B cell (primary cell): ENCODE measurements around the gene NTN4. TPM values are rescaled to one million over a fixed set of nuclear protein-coding genes. Genes with fewer than 3 reads are reported as not detected.

Experiments used
- ATAC-seq: fragments of 200-7000 bp; cut with Tn5 transposase; one replicate; pipeline ENCODE4 v1.10.0; 2021; ENCODE audit warnings: low read depth, mild to moderate bottlenecking, moderate number of reproducible peaks, moderate library complexity
- CTCF ChIA-PET: fragments of 350-600 bp; sonication (Branson Sonifier 250); formaldehyde crosslinking; loops from one replicate; lab custom pipeline; 2021; ENCODE audit warnings: antibody characterized with exemption, inconsistent platforms; lab: Charles Lee
- POLR2A ChIA-PET: fragments of 350-600 bp; sonication (Branson Sonifier 250); formaldehyde crosslinking; loops from one replicate; lab custom pipeline; 2021; ENCODE audit warnings: antibody characterized with exemption; lab: Charles Lee
- DNase-seq: peaks from one replicate; pipeline ENCODE4 v3.0.0; 2013
- H2AFZ ChIP-seq: 2 replicates; pipeline ENCODE4 v1.6.1; 2012; ENCODE audit warnings: mild to moderate bottlenecking, low read depth, low read length; ENCODE audit not compliant: insufficient read depth, poor library complexity, severe bottlenecking
- H3K27ac ChIP-seq, 2 donors: 1 replicate in 1 of 2; 2 replicates in 1 of 2; pipeline ENCODE4 v1.5.1; 2012 to 2013; ENCODE audit warnings: low read length in 2 of 2, mild to moderate bottlenecking in 2 of 2, moderate library complexity in 1 of 2
- H3K27me3 ChIP-seq, 4 experiments: fragments of 200-600 bp in 1 of 4; sonication (generic) in 1 of 4; replicated peaks in 1 of 4; 1 replicate in 2 of 4; 2 replicates in 2 of 4; pipeline versions ENCODE4 v1.6.1 to v1.7.0; 2013 to 2016; ENCODE audit warnings: low read length in 3 of 4, mild to moderate bottlenecking in 2 of 4, mixed read lengths in 1 of 4, moderate library complexity in 1 of 4; ENCODE audit not compliant: insufficient read depth in 4 of 4, control insufficient read depth in 3 of 4; ENCODE audit errors: control extremely low read depth in 1 of 4
- H3K36me3 ChIP-seq, 2 experiments: replicated peaks in 1 of 2; 1 replicate in 1 of 2; 2 replicates in 1 of 2; pipeline versions ENCODE4 v1.6.1 to v1.7.1; 2013; ENCODE audit warnings: low read length in 1 of 2; ENCODE audit not compliant: insufficient read depth in 2 of 2, control insufficient read depth in 1 of 2; ENCODE audit errors: control extremely low read depth in 1 of 2, extremely low read depth in 1 of 2
- H3K4me1 ChIP-seq, 2 donors: fragments of 200-600 bp in 1 of 2; sonication (generic) in 1 of 2; 1 replicate in 1 of 2; 2 replicates in 1 of 2; pipeline versions ENCODE4 v1.5.1 to v1.6.1; 2013 to 2017; ENCODE audit warnings: low read length in 2 of 2; ENCODE audit not compliant: control insufficient read depth in 2 of 2, insufficient read depth in 2 of 2
- H3K4me2 ChIP-seq: replicated peaks from 2 replicates; pipeline ENCODE3; 2012; ENCODE audit warnings: mild to moderate bottlenecking, low read depth, low read length; ENCODE audit not compliant: poor library complexity, severe bottlenecking
- H3K4me3 ChIP-seq, 5 experiments: fragments of 200-600 bp in 1 of 5; sonication (generic) in 1 of 5; 1 replicate in 3 of 5; 2 replicates in 2 of 5; pipeline versions ENCODE4 v1.5.1 to v1.7.0; 2011 to 2016; ENCODE audit warnings: low read length in 4 of 5, mild to moderate bottlenecking in 4 of 5, low read depth in 2 of 5, control low read depth in 1 of 5, moderate library complexity in 1 of 5; ENCODE audit not compliant: insufficient read depth in 1 of 5; ENCODE audit errors: control extremely low read depth in 1 of 5, extremely low read depth in 1 of 5
- H3K79me2 ChIP-seq: fragments of 200-600 bp; sonication (generic); one replicate; pipeline ENCODE4 v1.6.0; 2016; ENCODE audit warnings: low read length; ENCODE audit not compliant: control insufficient read depth, insufficient read depth
- H3K9ac ChIP-seq: fragments of 200-600 bp; sonication (generic); 2 replicates; pipeline ENCODE4 v1.6.1; 2017; ENCODE audit warnings: mild to moderate bottlenecking, low read length, moderate library complexity
- H3K9me3 ChIP-seq, 3 donors: one replicate each; pipeline versions ENCODE4 v1.6.1 to v1.7.1; 2013; ENCODE audit warnings: low read length in 2 of 3; ENCODE audit not compliant: control insufficient read depth in 2 of 3, insufficient read depth in 1 of 3; ENCODE audit errors: control extremely low read depth in 1 of 3
- H4K20me1 ChIP-seq: 2 replicates; pipeline ENCODE4 v1.6.0; 2012; ENCODE audit warnings: mild to moderate bottlenecking, low read length; ENCODE audit not compliant: insufficient read depth, control insufficient read depth, poor library complexity, severe bottlenecking
- H3K27ac Mint-ChIP-seq: one replicate; pipeline ENCODE4 v1.8.0; 2021; ENCODE audit warnings: mixed read lengths
- H3K27me3 Mint-ChIP-seq: one replicate; pipeline ENCODE4 v1.8.0; 2021; ENCODE audit warnings: mixed read lengths
- H3K4me1 Mint-ChIP-seq: one replicate; pipeline ENCODE4 v1.8.0; 2021; ENCODE audit warnings: mixed read lengths
- H3K4me3 Mint-ChIP-seq: one replicate; pipeline ENCODE4 v1.8.0; 2021; ENCODE audit warnings: mixed read lengths
- H3K9me3 Mint-ChIP-seq: one replicate; pipeline ENCODE4 v1.8.0; 2022; ENCODE audit warnings: mixed read lengths; ENCODE audit not compliant: insufficient read depth
- EZH2 ChIP-seq: IDR thresholded peaks from 2 replicates; pipeline ENCODE4 v1.6.1; 2012; ENCODE audit warnings: borderline replicate concordance, low read depth, mild to moderate bottlenecking, moderate library complexity, low read length; ENCODE audit not compliant: insufficient read depth, poor library complexity, severe bottlenecking
- WGBS: methylation state at CpG from one replicate; pipeline ENCODE4 v1.1.5; 2013; ENCODE audit warnings: missing lambda C conversion rate; ENCODE audit not compliant: insufficient coverage; 5-methylcytosine and 5-hydroxymethylcytosine counted together
- intact Hi-C: fragments of 100-400 bp; cut with micrococcal nuclease; formaldehyde crosslinking; loops from one replicate; pipeline ENCODE4 v1.10.0; 2022
- polyA plus RNA-seq: library from polyadenylated mRNA; depleted of rRNA; stranded (reverse); fragments of >200 nt; gene quantifications from 2 replicates; pipeline ENCODE4 v1.2.3, GENCODE V29; 2012
- total RNA-seq, 2 donors: library from RNA; stranded (reverse); fragments of 120-200 nt in 1 of 2; gene quantifications; 1 replicate in 1 of 2; 2 replicates in 1 of 2; pipeline versions ENCODE4 v1.2.3 to v1.2.4, GENCODE V29; 2013 to 2022
- TF ChIP-seq, protein P1 (sequence below): fragments of 200-600 bp; IDR thresholded peaks from one replicate; pipeline ENCODE4 v1.8.0; 2022; ENCODE audit warnings: antibody characterized with exemption, mild to moderate bottlenecking

The NTN4 gene
- total and polyA plus RNA-seq, 2 donors (not counting 1 experiment from before 2014, with no cell fraction given) = not detected

DNA sequence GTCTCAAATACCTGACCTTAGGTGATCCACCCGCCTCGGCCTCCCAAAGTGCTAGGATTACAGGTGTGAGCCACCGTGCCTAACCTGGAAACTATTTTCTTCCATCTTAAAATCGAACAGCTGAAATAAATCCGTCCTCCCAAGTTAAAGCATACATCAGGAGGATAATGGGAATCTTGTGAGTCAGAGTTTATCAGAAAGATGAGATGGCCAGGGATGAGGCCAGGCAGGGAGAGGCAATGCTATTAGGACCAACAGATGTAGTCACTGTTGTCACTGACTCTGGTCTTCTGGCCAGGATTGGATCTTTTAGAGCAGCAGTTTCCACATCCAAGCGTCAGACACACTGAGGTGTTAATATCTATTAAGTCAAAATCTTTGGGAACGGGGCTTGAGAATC, 177.5 kb downstream of the NTN4 start:
- no peak for DNase-seq
- Histone ChIP-seq H3K4me2 (no peak overlapping the region), H4K20me1 (no peaks in the 10 kb centered on the region), H3K4me1 (peaks cover 13 to 22% of the 10 kb centered on the region in 2 donors), H3K9me3 (no peaks in the 10 kb centered on the region), H2AFZ (no peak overlapping the region), H3K36me3 (no peaks in the 10 kb centered on the region), H3K9ac (no peak overlapping the region), H3K27me3 (peaks cover 0 to 2% (median 0%) of the 10 kb centered on the region in 4 experiments), H3K79me2 (no peaks in the 10 kb centered on the region), H3K4me3 (no peak overlapping the region), H3K27ac (no peak overlapping the region)
- Mint-ChIP-seq H3K4me3 (no peak overlapping the region), H3K4me1 (peaks cover 17% of the 10 kb centered on the region), H3K27me3 (peaks cover 5% of the 10 kb centered on the region), H3K9me3 (no peaks in the 10 kb centered on the region), H3K27ac (no peak overlapping the region)
- POLR2A ChIA-PET = no interaction called here
- intact Hi-C loops = no loop called here
- no peak for ATAC-seq
- WGBS = 100% methylated on average over 2 of the region's 7 CpGs
- TF ChIP-seq, protein P1, sequence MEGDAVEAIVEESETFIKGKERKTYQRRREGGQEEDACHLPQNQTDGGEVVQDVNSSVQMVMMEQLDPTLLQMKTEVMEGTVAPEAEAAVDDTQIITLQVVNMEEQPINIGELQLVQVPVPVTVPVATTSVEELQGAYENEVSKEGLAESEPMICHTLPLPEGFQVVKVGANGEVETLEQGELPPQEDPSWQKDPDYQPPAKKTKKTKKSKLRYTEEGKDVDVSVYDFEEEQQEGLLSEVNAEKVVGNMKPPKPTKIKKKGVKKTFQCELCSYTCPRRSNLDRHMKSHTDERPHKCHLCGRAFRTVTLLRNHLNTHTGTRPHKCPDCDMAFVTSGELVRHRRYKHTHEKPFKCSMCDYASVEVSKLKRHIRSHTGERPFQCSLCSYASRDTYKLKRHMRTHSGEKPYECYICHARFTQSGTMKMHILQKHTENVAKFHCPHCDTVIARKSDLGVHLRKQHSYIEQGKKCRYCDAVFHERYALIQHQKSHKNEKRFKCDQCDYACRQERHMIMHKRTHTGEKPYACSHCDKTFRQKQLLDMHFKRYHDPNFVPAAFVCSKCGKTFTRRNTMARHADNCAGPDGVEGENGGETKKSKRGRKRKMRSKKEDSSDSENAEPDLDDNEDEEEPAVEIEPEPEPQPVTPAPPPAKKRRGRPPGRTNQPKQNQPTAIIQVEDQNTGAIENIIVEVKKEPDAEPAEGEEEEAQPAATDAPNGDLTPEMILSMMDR = no peak
- no peak for TF ChIP-seq EZH2
- CTCF ChIA-PET = interaction anchor here (1.0 kb wide), 1 partner anchor 11 kb away, joined by 3 read pairs; no protein-coding TSS in a partner anchor

DNA sequence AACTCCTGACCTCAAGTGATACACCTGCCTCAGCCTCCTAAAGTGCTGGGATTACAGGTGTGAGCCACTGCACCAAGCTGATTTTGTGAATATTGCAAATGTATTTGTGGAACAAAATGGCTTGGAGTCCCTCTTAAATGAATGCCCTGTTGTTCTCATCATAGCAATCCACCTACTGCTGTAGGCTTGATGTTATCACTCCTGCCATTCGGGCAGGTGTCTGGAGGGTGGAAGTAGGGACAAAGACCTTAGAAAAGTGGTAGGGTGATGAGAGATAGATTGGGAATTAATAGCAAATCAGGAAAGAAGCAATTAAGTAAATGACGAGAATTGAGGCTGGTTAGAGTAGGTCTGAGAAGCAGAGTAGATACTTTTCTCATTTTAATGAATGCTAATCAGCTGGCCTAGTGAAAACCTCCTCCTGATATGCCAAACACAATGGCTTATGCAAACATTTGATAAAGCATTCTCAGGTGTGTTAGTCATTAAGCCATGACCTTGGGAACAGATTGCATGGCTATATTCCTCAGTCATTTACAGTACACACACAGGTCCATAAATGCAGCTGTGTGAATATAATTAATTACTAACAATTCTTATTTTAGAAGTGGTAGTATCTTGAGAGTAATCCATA, 178.8 kb downstream of the NTN4 start:
- H2AFZ ChIP-seq = no peak overlapping the region
- no peak overlapping the region for H3K4me2 ChIP-seq
- Mint-ChIP-seq H3K27me3 (peaks cover 5% of the 10 kb centered on the region), H3K27ac (no peak overlapping the region), H3K9me3 (no peaks in the 10 kb centered on the region), H3K4me1 (peaks cover 18% of the 10 kb centered on the region), H3K4me3 (no peak overlapping the region)
- no peaks in the 10 kb centered on the region for H3K9me3 ChIP-seq
- H4K20me1 ChIP-seq = no peaks in the 10 kb centered on the region
- intact Hi-C loops = no loop called here
- no peak overlapping the region for H3K27ac ChIP-seq
- no peak overlapping the region for H3K4me3 ChIP-seq
- H3K79me2 ChIP-seq = no peaks in the 10 kb centered on the region
- H3K36me3 ChIP-seq = no peaks in the 10 kb centered on the region
- DNase-seq (no peak), ATAC-seq (no peak)
- ChIA-PET POLR2A (no interaction called here), CTCF (interaction anchor here (1.0 kb wide), 1 partner anchor 12 kb away, joined by 3 read pairs; no protein-coding TSS in a partner anchor)
- H3K4me1 ChIP-seq = peaks cover 13 to 22% of the 10 kb centered on the region in 2 donors
- peaks cover 0 to 2% (median 0%) of the 10 kb centered on the region in 4 experiments for H3K27me3 ChIP-seq
- TF ChIP-seq, protein P1 = no peak
- TF ChIP-seq EZH2 = no peak
- no CpG with 5 or more reads among the region's 2 CpGs for WGBS
- H3K9ac ChIP-seq = no peak overlapping the region
